ENCODE measurements around the gene SLC44A1.

Gene SLC44A1

GRCh38 chr9:105242062-105242461 is 2.4 kb upstream of the SLC44A1 start:
- no peaks in the 10 kb centered on the region for H3K9me3 ChIP-seq (ENCODE audit: control extremely low read depth in 1 of 5, control insufficient read depth in 4 of 5, insufficient read depth in 2 of 5, low read depth in 1 of 5, low read length in 4 of 5)
- DNase-seq: no peak
- no peak overlapping the region for H3K4me3 ChIP-seq (ENCODE audit: control insufficient read depth in 1 of 7, extremely low read depth in 1 of 7, insufficient read depth in 4 of 7, low read depth in 2 of 7, low read length in 6 of 7)
- H3K27ac ChIP-seq (ENCODE audit: insufficient read depth in 1 of 2, low read depth in 1 of 2, low read length in 2 of 2, poor library complexity in 1 of 2, severe bottlenecking in 2 of 2): no peak overlapping the region
- no CpG with 5 or more reads among the region's 2 CpGs for WGBS (ENCODE audit: insufficient coverage)
- POLR2A ChIA-PET: no interaction called here
- CTCF ChIA-PET: no interaction called here
- H3K36me3 ChIP-seq (ENCODE audit: control insufficient read depth in 4 of 4, insufficient read depth in 4 of 4, low read length in 3 of 4): no peaks in the 10 kb centered on the region
- H3K4me1 ChIP-seq (ENCODE audit: control extremely low read depth in 1 of 4, control insufficient read depth in 4 of 4, insufficient read depth in 4 of 4, low read length in 3 of 4): peaks cover 5 to 24% (median 15%) of the 10 kb centered on the region in 4 experiments
- H3K27me3 ChIP-seq (replicated peaks in 2 of 5; ENCODE audit: control insufficient read depth in 4 of 5, insufficient read depth in 5 of 5, low read length in 4 of 5): no peaks in the 10 kb centered on the region

GRCh38 chr9:105242557-105242956 is 1.9 kb upstream of the SLC44A1 start:
- Histone ChIP-seq H3K9me3 (ENCODE audit: control extremely low read depth in 1 of 5, control insufficient read depth in 4 of 5, insufficient read depth in 2 of 5, low read depth in 1 of 5, low read length in 4 of 5) (no peaks in the 10 kb centered on the region), H3K4me1 (ENCODE audit: control extremely low read depth in 1 of 4, control insufficient read depth in 4 of 4, insufficient read depth in 4 of 4, low read length in 3 of 4) (peaks cover 5 to 24% (median 15%) of the 10 kb centered on the region in 4 experiments), H3K4me3 (ENCODE audit: control insufficient read depth in 1 of 7, extremely low read depth in 1 of 7, insufficient read depth in 4 of 7, low read depth in 2 of 7, low read length in 6 of 7) (no peak overlapping the region), H3K27ac (ENCODE audit: insufficient read depth in 1 of 2, low read depth in 1 of 2, low read length in 2 of 2, poor library complexity in 1 of 2, severe bottlenecking in 2 of 2) (no peak overlapping the region), H3K36me3 (ENCODE audit: control insufficient read depth in 4 of 4, insufficient read depth in 4 of 4, low read length in 3 of 4) (no peaks in the 10 kb centered on the region), H3K27me3 (replicated peaks in 2 of 5; ENCODE audit: control insufficient read depth in 4 of 5, insufficient read depth in 5 of 5, low read length in 4 of 5) (no peaks in the 10 kb centered on the region)
- POLR2A ChIA-PET: no interaction called here
- no peak for DNase-seq
- CTCF ChIA-PET: no interaction called here
- WGBS (ENCODE audit: insufficient coverage): 70% methylated on average over 2 of the region's 4 CpGs

GRCh38 chr9:105243015-105243686 is 1.3 kb upstream of the SLC44A1 start:
- Histone ChIP-seq H3K4me3 (ENCODE audit: control insufficient read depth in 1 of 7, extremely low read depth in 1 of 7, insufficient read depth in 4 of 7, low read depth in 2 of 7, low read length in 6 of 7) (peak overlapping the region in 2 of 7 experiments; percentile 84 to 92), H3K4me1 (ENCODE audit: control extremely low read depth in 1 of 4, control insufficient read depth in 4 of 4, insufficient read depth in 4 of 4, low read length in 3 of 4) (peaks cover 5 to 24% (median 15%) of the 10 kb centered on the region in 4 experiments), H3K27me3 (replicated peaks in 2 of 5; ENCODE audit: control insufficient read depth in 4 of 5, insufficient read depth in 5 of 5, low read length in 4 of 5) (no peaks in the 10 kb centered on the region), H3K36me3 (ENCODE audit: control insufficient read depth in 4 of 4, insufficient read depth in 4 of 4, low read length in 3 of 4) (no peaks in the 10 kb centered on the region), H3K9me3 (ENCODE audit: control extremely low read depth in 1 of 5, control insufficient read depth in 4 of 5, insufficient read depth in 2 of 5, low read depth in 1 of 5, low read length in 4 of 5) (no peaks in the 10 kb centered on the region), H3K27ac (ENCODE audit: insufficient read depth in 1 of 2, low read depth in 1 of 2, low read length in 2 of 2, poor library complexity in 1 of 2, severe bottlenecking in 2 of 2) (no peak overlapping the region)
- peak in 1 of 3 donors; percentile 16 for DNase-seq
- 53% methylated on average over 5 of the region's 5 CpGs for WGBS (ENCODE audit: insufficient coverage)
- CTCF ChIA-PET: interaction anchor here (3.2 kb wide), 1 partner anchor 11 kb away, joined by 14 read pairs; no protein-coding TSS in a partner anchor
- POLR2A ChIA-PET: no interaction called here

- Histone ChIP-seq H3K27ac (ENCODE audit: insufficient read depth in 1 of 2, low read depth in 1 of 2, low read length in 2 of 2, poor library complexity in 1 of 2, severe bottlenecking in 2 of 2) (peak overlapping the region in 1 of 2 experiments; percentile 47), H3K27me3 (replicated peaks in 2 of 5; ENCODE audit: control insufficient read depth in 4 of 5, insufficient read depth in 5 of 5, low read length in 4 of 5) (no peaks in the 10 kb centered on the region), H3K36me3 (ENCODE audit: control insufficient read depth in 4 of 4, insufficient read depth in 4 of 4, low read length in 3 of 4) (no peaks in the 10 kb centered on the region), H3K4me3 (ENCODE audit: control insufficient read depth in 1 of 7, extremely low read depth in 1 of 7, insufficient read depth in 4 of 7, low read depth in 2 of 7, low read length in 6 of 7) (peak overlapping the region; percentile 55 to 92 (median 80)), H3K9me3 (ENCODE audit: control extremely low read depth in 1 of 5, control insufficient read depth in 4 of 5, insufficient read depth in 2 of 5, low read depth in 1 of 5, low read length in 4 of 5) (no peaks in the 10 kb centered on the region), H3K4me1 (ENCODE audit: control extremely low read depth in 1 of 4, control insufficient read depth in 4 of 4, insufficient read depth in 4 of 4, low read length in 3 of 4) (peaks cover 5 to 24% (median 15%) of the 10 kb centered on the region in 4 experiments)
- WGBS (ENCODE audit: insufficient coverage): under 1% methylated on average over 45 of the region's 48 CpGs
- POLR2A ChIA-PET: interaction anchor here (0.6 to 1.2 kb wide), 4 partner anchors 9 to 313 kb away, joined by 3 to 4 read pairs (median 3); no protein-coding TSS in a partner anchor
- no peak for DNase-seq
- CTCF ChIA-PET: interaction anchor here (0.8 to 3.2 kb wide), 7 partner anchors 9 to 1127 kb away, joined by 3 to 14 read pairs (median 3); no protein-coding TSS in a partner anchor
Observed at GRCh38 chr9:105244734-105245028, 230 bp downstream of the SLC44A1 start.

- H3K4me3 ChIP-seq (ENCODE audit: control insufficient read depth in 1 of 7, extremely low read depth in 1 of 7, insufficient read depth in 4 of 7, low read depth in 2 of 7, low read length in 6 of 7): peak overlapping the region; percentile 55 to 92 (median 80)
- CTCF ChIA-PET: interaction anchor here (0.8 to 3.2 kb wide), 6 partner anchors 9 to 1128 kb away, joined by 3 to 14 read pairs (median 3); no protein-coding TSS in a partner anchor
- WGBS (ENCODE audit: insufficient coverage): 0% methylated on average over 34 of the region's 57 CpGs
- no peaks in the 10 kb centered on the region for H3K27me3 ChIP-seq (replicated peaks in 2 of 5; ENCODE audit: control insufficient read depth in 4 of 5, insufficient read depth in 5 of 5, low read length in 4 of 5)
- DNase-seq: peak; percentile 38 to 85 (median 83)
- POLR2A ChIA-PET: interaction anchor here (1.2 kb wide), 2 partner anchors 8 to 93 kb away, joined by 3 read pairs; no protein-coding TSS in a partner anchor
- no peaks in the 10 kb centered on the region for H3K36me3 ChIP-seq (ENCODE audit: control insufficient read depth in 4 of 4, insufficient read depth in 4 of 4, low read length in 3 of 4)
- peak overlapping the region in 1 of 2 experiments; percentile 47 for H3K27ac ChIP-seq (ENCODE audit: insufficient read depth in 1 of 2, low read depth in 1 of 2, low read length in 2 of 2, poor library complexity in 1 of 2, severe bottlenecking in 2 of 2)
- no peaks in the 10 kb centered on the region for H3K9me3 ChIP-seq (ENCODE audit: control extremely low read depth in 1 of 5, control insufficient read depth in 4 of 5, insufficient read depth in 2 of 5, low read depth in 1 of 5, low read length in 4 of 5)
- H3K4me1 ChIP-seq (ENCODE audit: control extremely low read depth in 1 of 4, control insufficient read depth in 4 of 4, insufficient read depth in 4 of 4, low read length in 3 of 4): peaks cover 5 to 24% (median 15%) of the 10 kb centered on the region in 4 experiments
Observed at GRCh38 chr9:105245029-105245890, 809 bp downstream of the SLC44A1 start.

GRCh38 chr9:105245891-105246161 is 1.4 kb downstream of the SLC44A1 start:
- POLR2A ChIA-PET: no interaction called here
- WGBS (ENCODE audit: insufficient coverage): 56% methylated on average over 1 of the region's 4 CpGs
- H3K4me3 ChIP-seq (ENCODE audit: control insufficient read depth in 1 of 7, extremely low read depth in 1 of 7, insufficient read depth in 4 of 7, low read depth in 2 of 7, low read length in 6 of 7): peak overlapping the region in 6 of 7 experiments; percentile 58 to 92 (median 82)
- CTCF ChIA-PET: interaction anchor here (0.6 to 3.2 kb wide), 2 partner anchors 8 to 62 kb away, joined by 3 to 14 read pairs; no protein-coding TSS in a partner anchor
- no peaks in the 10 kb centered on the region for H3K9me3 ChIP-seq (ENCODE audit: control extremely low read depth in 1 of 5, control insufficient read depth in 4 of 5, insufficient read depth in 2 of 5, low read depth in 1 of 5, low read length in 4 of 5)
- H3K27me3 ChIP-seq (replicated peaks in 2 of 5; ENCODE audit: control insufficient read depth in 4 of 5, insufficient read depth in 5 of 5, low read length in 4 of 5): no peaks in the 10 kb centered on the region
- H3K36me3 ChIP-seq (ENCODE audit: control insufficient read depth in 4 of 4, insufficient read depth in 4 of 4, low read length in 3 of 4): no peaks in the 10 kb centered on the region
- DNase-seq: no peak
- H3K4me1 ChIP-seq (ENCODE audit: control extremely low read depth in 1 of 4, control insufficient read depth in 4 of 4, insufficient read depth in 4 of 4, low read length in 3 of 4): peaks cover 5 to 24% (median 15%) of the 10 kb centered on the region in 4 experiments
- no peak overlapping the region for H3K27ac ChIP-seq (ENCODE audit: insufficient read depth in 1 of 2, low read depth in 1 of 2, low read length in 2 of 2, poor library complexity in 1 of 2, severe bottlenecking in 2 of 2)

All from common myeloid progenitor, CD34-positive (primary cell).